ENCODE results near the gene RET.
A peak's percentile ranks its signal among the peaks of the same experiment; 100 is the strongest.

The RET gene

DNA sequence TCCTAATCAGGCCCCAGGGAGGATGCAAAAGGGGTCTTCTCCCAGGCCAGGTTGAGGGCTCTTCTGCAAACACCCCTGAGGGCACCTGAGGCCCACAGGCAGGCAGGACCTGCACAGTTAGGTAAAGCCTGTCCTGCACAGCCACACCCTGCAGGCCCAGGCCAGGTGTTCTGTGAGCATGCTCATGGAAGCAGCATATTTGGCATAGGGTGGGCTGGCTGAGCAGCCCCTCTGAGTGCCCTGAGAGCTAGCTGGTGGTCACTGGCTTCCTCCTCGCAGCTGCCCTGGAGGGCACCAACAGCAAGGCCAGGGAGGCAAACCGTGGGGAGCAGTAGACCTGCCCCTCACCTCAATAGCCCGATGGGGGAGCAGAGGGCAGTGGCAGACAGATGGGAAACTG lies 3.7 kb upstream of the RET start:
- H3K56ac ChIP-seq (ENCODE audit: low read length) = no peak overlapping the region
- no peak overlapping the region for H4K5ac ChIP-seq (ENCODE audit: low read length)
- no peak overlapping the region for H3K4me3 ChIP-seq (ENCODE audit: low read length)
- no peaks in the 10 kb centered on the region for H3K79me2 ChIP-seq (ENCODE audit: control insufficient read depth, insufficient read depth, low read length)
- H2BK5ac ChIP-seq (ENCODE audit: low read length) = no peak overlapping the region
- H3K27ac ChIP-seq (ENCODE audit: low read depth, low read length) = no peak overlapping the region
- H2BK15ac ChIP-seq (replicated peaks; ENCODE audit: low read depth) = no peak overlapping the region
- no peak overlapping the region for H3K4me2 ChIP-seq (ENCODE audit: low read length)
- H3K23ac ChIP-seq (ENCODE audit: low read length) = no peak overlapping the region
- DNase-seq = no peak
- no peak overlapping the region for H2BK120ac ChIP-seq (ENCODE audit: low read depth, low read length)
- H3K27me3 ChIP-seq (ENCODE audit: insufficient read depth, low read length, poor library complexity) = peaks cover 7% of the 10 kb centered on the region
- H2AK5ac ChIP-seq (ENCODE audit: low read length) = no peak overlapping the region
- no peak overlapping the region for H3K9ac ChIP-seq (ENCODE audit: low read length)
- H4K8ac ChIP-seq (ENCODE audit: low read depth, low read length) = no peak overlapping the region
- H3K4me1 ChIP-seq (ENCODE audit: control insufficient read depth, low read depth, low read length) = no peaks in the 10 kb centered on the region
- H3K4ac ChIP-seq (ENCODE audit: low read depth, low read length) = no peak overlapping the region
- H3K79me1 ChIP-seq (ENCODE audit: low read length) = no peaks in the 10 kb centered on the region
- no peaks in the 10 kb centered on the region for H3K36me3 ChIP-seq (ENCODE audit: control insufficient read depth, insufficient read depth, low read length)
- WGBS (ENCODE audit: extremely low coverage, insufficient coverage, low lambda C conversion rate) = no CpG with 5 or more reads among the region's 3 CpGs
- H3K18ac ChIP-seq (ENCODE audit: low read length) = no peak overlapping the region

DNA sequence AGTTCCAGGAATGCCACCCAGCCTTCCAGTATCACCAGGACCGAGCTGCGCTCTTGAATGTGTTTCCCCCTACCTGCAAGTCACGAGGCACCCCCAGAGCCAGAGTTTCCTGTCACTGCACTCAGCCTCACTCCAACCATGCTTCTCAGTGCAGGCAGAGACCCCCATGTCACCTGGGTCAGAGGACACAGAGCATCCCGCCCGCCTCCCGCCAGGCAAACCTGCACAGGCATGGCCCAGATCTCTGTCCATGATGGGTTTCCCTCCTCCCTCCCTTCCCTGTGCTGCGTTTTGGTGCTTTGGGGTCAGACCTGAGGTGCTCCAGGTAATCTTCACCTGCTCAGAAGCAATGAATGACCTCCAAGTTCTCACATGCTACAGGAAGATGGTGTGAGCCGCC lies 3.1 kb upstream of the RET start:
- no peak overlapping the region for H3K18ac ChIP-seq (ENCODE audit: low read length)
- no peaks in the 10 kb centered on the region for H3K4me1 ChIP-seq (ENCODE audit: control insufficient read depth, low read depth, low read length)
- H2BK120ac ChIP-seq (ENCODE audit: low read depth, low read length) = no peak overlapping the region
- H4K5ac ChIP-seq (ENCODE audit: low read length) = no peak overlapping the region
- H3K9ac ChIP-seq (ENCODE audit: low read length) = no peak overlapping the region
- no peak overlapping the region for H3K4me3 ChIP-seq (ENCODE audit: low read length)
- no peaks in the 10 kb centered on the region for H3K79me1 ChIP-seq (ENCODE audit: low read length)
- H3K56ac ChIP-seq (ENCODE audit: low read length) = no peak overlapping the region
- H3K4ac ChIP-seq (ENCODE audit: low read depth, low read length) = no peak overlapping the region
- H2BK15ac ChIP-seq (replicated peaks; ENCODE audit: low read depth) = no peak overlapping the region
- no CpG with 5 or more reads among the region's 8 CpGs for WGBS (ENCODE audit: extremely low coverage, insufficient coverage, low lambda C conversion rate)
- no peak for DNase-seq
- H3K27ac ChIP-seq (ENCODE audit: low read depth, low read length) = no peak overlapping the region
- H3K79me2 ChIP-seq (ENCODE audit: control insufficient read depth, insufficient read depth, low read length) = no peaks in the 10 kb centered on the region
- H4K8ac ChIP-seq (ENCODE audit: low read depth, low read length) = no peak overlapping the region
- H2BK5ac ChIP-seq (ENCODE audit: low read length) = no peak overlapping the region
- H3K23ac ChIP-seq (ENCODE audit: low read length) = no peak overlapping the region
- no peaks in the 10 kb centered on the region for H3K36me3 ChIP-seq (ENCODE audit: control insufficient read depth, insufficient read depth, low read length)
- H2AK5ac ChIP-seq (ENCODE audit: low read length) = no peak overlapping the region
- H3K27me3 ChIP-seq (ENCODE audit: insufficient read depth, low read length, poor library complexity) = peaks cover 10% of the 10 kb centered on the region
- no peak overlapping the region for H3K4me2 ChIP-seq (ENCODE audit: low read length)

DNA sequence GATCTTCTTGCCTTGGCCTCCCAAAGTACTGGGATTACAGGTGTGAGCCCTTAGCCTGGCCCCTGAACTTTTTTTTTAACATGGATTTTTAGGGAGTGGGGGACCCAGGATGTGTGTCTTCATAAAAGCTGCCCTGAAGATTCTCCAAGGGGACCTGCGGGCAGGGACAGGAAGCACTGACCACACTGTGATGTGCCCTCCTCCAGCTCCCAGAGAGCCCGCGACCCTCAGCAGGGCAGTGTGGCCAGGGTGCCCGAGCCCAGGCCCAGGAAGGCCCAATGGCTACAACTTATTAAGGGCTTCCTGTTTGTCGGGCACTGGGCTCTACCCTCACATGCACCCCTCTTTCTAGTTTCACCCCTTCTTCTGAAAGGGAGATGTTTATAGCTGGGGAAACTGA lies 2.5 kb upstream of the RET start:
- Histone ChIP-seq H2BK15ac (replicated peaks; ENCODE audit: low read depth) (no peak overlapping the region), H3K79me2 (ENCODE audit: control insufficient read depth, insufficient read depth, low read length) (no peaks in the 10 kb centered on the region), H3K56ac (ENCODE audit: low read length) (no peak overlapping the region), H3K36me3 (ENCODE audit: control insufficient read depth, insufficient read depth, low read length) (no peaks in the 10 kb centered on the region), H3K9ac (ENCODE audit: low read length) (no peak overlapping the region), H2AK5ac (ENCODE audit: low read length) (no peak overlapping the region), H3K23ac (ENCODE audit: low read length) (no peak overlapping the region), H3K4me3 (ENCODE audit: low read length) (no peak overlapping the region), H2BK120ac (ENCODE audit: low read depth, low read length) (no peak overlapping the region), H3K27ac (ENCODE audit: low read depth, low read length) (no peak overlapping the region), H3K79me1 (ENCODE audit: low read length) (no peaks in the 10 kb centered on the region), H3K4ac (ENCODE audit: low read depth, low read length) (no peak overlapping the region), H3K27me3 (ENCODE audit: insufficient read depth, low read length, poor library complexity) (peaks cover 10% of the 10 kb centered on the region), H4K5ac (ENCODE audit: low read length) (no peak overlapping the region), H3K18ac (ENCODE audit: low read length) (no peak overlapping the region), H2BK5ac (ENCODE audit: low read length) (no peak overlapping the region), H3K4me2 (ENCODE audit: low read length) (no peak overlapping the region), H3K4me1 (ENCODE audit: control insufficient read depth, low read depth, low read length) (no peaks in the 10 kb centered on the region), H4K8ac (ENCODE audit: low read depth, low read length) (no peak overlapping the region)
- no CpG with 5 or more reads among the region's 5 CpGs for WGBS (ENCODE audit: extremely low coverage, insufficient coverage, low lambda C conversion rate)
- no peak for DNase-seq

DNA sequence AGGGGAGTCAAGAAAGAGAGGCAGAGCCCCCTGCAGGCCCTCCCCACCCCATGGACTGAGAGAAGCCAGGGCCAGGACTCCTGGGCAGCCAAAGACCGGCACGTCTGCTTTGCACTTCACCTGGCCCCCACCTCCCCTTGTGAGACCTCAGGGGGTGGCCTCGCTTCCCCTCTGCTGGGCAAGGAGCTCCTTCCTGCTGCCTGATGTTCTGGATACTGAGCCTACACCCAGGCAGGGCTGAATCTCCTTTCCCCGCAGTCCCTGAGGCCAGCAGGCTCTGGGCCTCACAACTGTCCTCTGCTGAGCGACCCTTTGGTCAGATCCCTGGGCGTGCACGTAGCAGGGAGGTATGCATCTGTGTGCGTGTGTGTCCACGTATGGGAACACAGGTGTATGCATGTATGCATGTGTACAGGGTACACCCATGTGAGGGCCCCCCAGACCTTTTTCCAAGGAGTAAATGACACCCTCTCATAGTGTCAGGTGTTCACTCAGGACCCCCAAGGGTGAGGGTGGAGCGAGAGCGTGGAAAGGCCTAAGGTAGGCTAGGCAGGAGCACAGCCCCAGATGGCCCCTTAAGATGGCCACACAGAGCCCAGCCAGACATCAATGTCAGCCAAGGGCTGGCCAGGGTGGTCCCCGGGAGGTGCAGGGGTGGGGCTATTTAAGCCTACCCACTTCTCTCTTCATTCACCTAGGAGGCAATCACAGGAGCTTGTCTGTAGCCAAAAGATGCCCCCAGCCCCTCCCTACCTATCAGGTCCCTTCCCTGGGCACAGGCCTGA lies 1.9 kb upstream of the RET start:
- H3K4me2 ChIP-seq (ENCODE audit: low read length) = no peak overlapping the region
- no peak overlapping the region for H4K8ac ChIP-seq (ENCODE audit: low read depth, low read length)
- H3K4me3 ChIP-seq (ENCODE audit: low read length) = no peak overlapping the region
- H3K27me3 ChIP-seq (ENCODE audit: insufficient read depth, low read length, poor library complexity) = peaks cover 10% of the 10 kb centered on the region
- H3K9ac ChIP-seq (ENCODE audit: low read length) = no peak overlapping the region
- no peak overlapping the region for H3K23ac ChIP-seq (ENCODE audit: low read length)
- no peak overlapping the region for H3K56ac ChIP-seq (ENCODE audit: low read length)
- no peak overlapping the region for H2BK15ac ChIP-seq (replicated peaks; ENCODE audit: low read depth)
- DNase-seq = no peak
- whole genome bisulfite sequencing (ENCODE audit: extremely low coverage, insufficient coverage, low lambda C conversion rate) = no CpG with 5 or more reads among the region's 12 CpGs
- H3K18ac ChIP-seq (ENCODE audit: low read length) = no peak overlapping the region
- H2AK5ac ChIP-seq (ENCODE audit: low read length) = no peak overlapping the region
- no peak overlapping the region for H2BK5ac ChIP-seq (ENCODE audit: low read length)
- no peak overlapping the region for H4K5ac ChIP-seq (ENCODE audit: low read length)
- H2BK120ac ChIP-seq (ENCODE audit: low read depth, low read length) = no peak overlapping the region
- no peaks in the 10 kb centered on the region for H3K79me1 ChIP-seq (ENCODE audit: low read length)
- H3K27ac ChIP-seq (ENCODE audit: low read depth, low read length) = no peak overlapping the region
- no peaks in the 10 kb centered on the region for H3K36me3 ChIP-seq (ENCODE audit: control insufficient read depth, insufficient read depth, low read length)
- no peaks in the 10 kb centered on the region for H3K4me1 ChIP-seq (ENCODE audit: control insufficient read depth, low read depth, low read length)
- H3K79me2 ChIP-seq (ENCODE audit: control insufficient read depth, insufficient read depth, low read length) = no peaks in the 10 kb centered on the region
- no peak overlapping the region for H3K4ac ChIP-seq (ENCODE audit: low read depth, low read length)

DNA sequence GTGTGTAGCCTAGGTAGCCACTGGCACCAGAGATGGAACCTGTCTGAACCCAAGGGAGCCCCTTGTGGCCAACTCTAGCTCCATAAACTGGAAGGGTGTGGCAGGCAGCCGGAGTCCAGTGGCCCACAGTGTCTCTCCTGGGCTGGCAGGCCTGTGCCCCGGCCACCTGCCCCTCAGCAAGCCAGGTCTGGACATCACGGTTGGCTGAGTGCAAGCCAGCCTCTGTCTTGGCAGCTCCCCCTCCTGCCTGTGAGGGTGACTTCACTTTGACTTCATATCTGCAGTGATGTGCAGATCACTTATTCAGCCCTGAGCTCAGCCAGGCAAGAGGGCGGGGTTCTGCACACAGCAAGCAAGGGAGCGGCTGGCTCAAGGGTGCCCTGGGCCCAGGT lies 1.3 kb upstream of the RET start:
- no peak overlapping the region for H2BK5ac ChIP-seq (ENCODE audit: low read length)
- no peak overlapping the region for H3K56ac ChIP-seq (ENCODE audit: low read length)
- H2BK120ac ChIP-seq (ENCODE audit: low read depth, low read length) = no peak overlapping the region
- no peaks in the 10 kb centered on the region for H3K36me3 ChIP-seq (ENCODE audit: control insufficient read depth, insufficient read depth, low read length)
- no peak overlapping the region for H3K18ac ChIP-seq (ENCODE audit: low read length)
- DNase-seq = peak; percentile 30
- no peak overlapping the region for H3K27ac ChIP-seq (ENCODE audit: low read depth, low read length)
- no peak overlapping the region for H4K8ac ChIP-seq (ENCODE audit: low read depth, low read length)
- H2AK5ac ChIP-seq (ENCODE audit: low read length) = no peak overlapping the region
- no peaks in the 10 kb centered on the region for H3K4me1 ChIP-seq (ENCODE audit: control insufficient read depth, low read depth, low read length)
- H3K9ac ChIP-seq (ENCODE audit: low read length) = no peak overlapping the region
- H4K5ac ChIP-seq (ENCODE audit: low read length) = no peak overlapping the region
- H3K79me1 ChIP-seq (ENCODE audit: low read length) = no peaks in the 10 kb centered on the region
- H3K79me2 ChIP-seq (ENCODE audit: control insufficient read depth, insufficient read depth, low read length) = no peaks in the 10 kb centered on the region
- H3K23ac ChIP-seq (ENCODE audit: low read length) = no peak overlapping the region
- WGBS (ENCODE audit: extremely low coverage, insufficient coverage, low lambda C conversion rate) = no CpG with 5 or more reads among the region's 5 CpGs
- H3K4me2 ChIP-seq (ENCODE audit: low read length) = no peak overlapping the region
- no peak overlapping the region for H2BK15ac ChIP-seq (replicated peaks; ENCODE audit: low read depth)
- H3K4ac ChIP-seq (ENCODE audit: low read depth, low read length) = no peak overlapping the region
- H3K27me3 ChIP-seq (ENCODE audit: insufficient read depth, low read length, poor library complexity) = peaks cover 10% of the 10 kb centered on the region
- H3K4me3 ChIP-seq (ENCODE audit: low read length) = no peak overlapping the region

DNA sequence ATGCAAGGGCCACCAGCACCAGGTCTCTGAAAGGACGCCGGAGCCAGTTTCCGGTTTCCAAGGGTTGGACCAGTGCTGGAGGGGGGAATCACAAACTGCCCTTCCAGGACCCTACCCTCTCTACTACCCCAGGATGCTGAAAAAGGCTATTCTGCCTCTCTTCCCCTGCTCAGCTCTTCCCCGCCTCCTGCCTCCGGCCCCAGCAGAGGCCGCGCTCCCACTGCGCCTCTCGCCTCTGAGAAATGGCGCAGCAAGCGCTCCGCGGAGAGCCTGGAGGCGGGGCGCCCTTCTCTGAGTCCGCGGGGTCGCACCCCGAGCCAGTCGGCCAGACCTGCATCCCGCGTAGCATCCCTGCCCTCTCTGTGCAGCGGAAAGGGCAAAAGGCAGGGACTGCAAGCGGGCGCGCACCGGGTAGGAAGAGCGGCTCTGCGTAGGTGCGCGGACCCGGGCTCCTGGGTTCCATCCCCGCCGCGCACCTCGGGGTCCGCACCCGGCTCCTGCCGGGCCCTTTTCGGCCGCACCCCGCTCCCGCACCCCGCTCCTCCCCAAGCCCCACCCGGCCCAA lies 476 bp upstream of the RET start:
- no peak overlapping the region for H3K4ac ChIP-seq (ENCODE audit: low read depth, low read length)
- peaks cover 10% of the 10 kb centered on the region for H3K27me3 ChIP-seq (ENCODE audit: insufficient read depth, low read length, poor library complexity)
- peak overlapping the region; percentile 41 for H3K4me3 ChIP-seq (ENCODE audit: low read length)
- H3K4me2 ChIP-seq (ENCODE audit: low read length) = peak overlapping the region; percentile 49
- WGBS (ENCODE audit: extremely low coverage, insufficient coverage, low lambda C conversion rate) = no CpG with 5 or more reads among the region's 45 CpGs
- H3K9ac ChIP-seq (ENCODE audit: low read length) = peak overlapping the region; percentile 50
- H3K27ac ChIP-seq (ENCODE audit: low read depth, low read length) = no peak overlapping the region
- H3K23ac ChIP-seq (ENCODE audit: low read length) = no peak overlapping the region
- no peak overlapping the region for H2BK15ac ChIP-seq (replicated peaks; ENCODE audit: low read depth)
- DNase-seq = peak; percentile 40
- no peak overlapping the region for H2AK5ac ChIP-seq (ENCODE audit: low read length)
- no peak overlapping the region for H2BK5ac ChIP-seq (ENCODE audit: low read length)
- H4K5ac ChIP-seq (ENCODE audit: low read length) = no peak overlapping the region
- no peak overlapping the region for H4K8ac ChIP-seq (ENCODE audit: low read depth, low read length)
- H3K4me1 ChIP-seq (ENCODE audit: control insufficient read depth, low read depth, low read length) = no peaks in the 10 kb centered on the region
- no peak overlapping the region for H3K18ac ChIP-seq (ENCODE audit: low read length)
- H3K36me3 ChIP-seq (ENCODE audit: control insufficient read depth, insufficient read depth, low read length) = no peaks in the 10 kb centered on the region
- H3K79me1 ChIP-seq (ENCODE audit: low read length) = no peaks in the 10 kb centered on the region
- no peaks in the 10 kb centered on the region for H3K79me2 ChIP-seq (ENCODE audit: control insufficient read depth, insufficient read depth, low read length)
- H3K56ac ChIP-seq (ENCODE audit: low read length) = peak overlapping the region; percentile 50
- H2BK120ac ChIP-seq (ENCODE audit: low read depth, low read length) = no peak overlapping the region
